Stimulated activated CD8-positive, alpha-beta memory T cell treated with anti-CD3 and anti-CD28 coated beads, Interleukin-2, amount 100 ng/mL, for 48 hours (primary cell): ENCODE results near the gene ALKBH5.
A peak's percentile ranks its signal among the peaks of the same experiment; 100 is the strongest.

Experiments
- DNase-seq, 2 donors: peaks; one replicate each; pipeline ENCODE4 v3.0.0-alpha.2; 2020; ENCODE audit warnings: low read depth in 2 of 2

The ALKBH5 gene

DNA sequence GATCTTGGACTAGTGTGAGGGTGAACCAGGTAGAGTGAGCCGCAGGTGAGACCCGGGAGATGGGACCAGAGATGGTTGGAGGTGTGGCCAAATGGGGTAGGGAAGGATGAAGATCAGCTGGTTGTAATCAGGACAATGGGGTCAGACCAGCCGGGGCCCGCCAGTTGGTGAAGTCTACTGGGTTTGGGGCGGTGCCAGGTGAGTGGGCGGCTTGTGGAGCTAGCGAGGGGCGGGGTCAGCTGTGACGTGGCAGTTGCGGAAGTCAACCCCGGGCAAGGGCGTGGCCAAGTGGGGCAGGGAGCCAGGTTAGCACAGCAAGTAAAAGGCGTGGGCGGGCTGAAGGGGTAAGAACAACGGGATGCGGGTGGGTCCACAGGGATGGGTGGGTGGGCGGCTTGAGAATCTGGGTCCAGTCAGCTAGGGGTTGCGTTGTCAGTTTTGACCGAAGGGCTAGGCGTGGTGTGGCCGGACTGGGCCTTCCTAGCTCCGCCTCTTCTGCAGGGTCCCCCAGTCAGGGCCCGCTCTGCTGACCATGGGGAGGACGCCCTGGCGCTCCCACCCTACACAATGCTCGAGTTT lies 25.5 kb upstream of the ALKBH5 start:
- peak; percentile 92 to 97 for DNase-seq

- no peak for DNase-seq
Observed at GRCh38 chr17:18159551-18160120, 24.0 kb upstream of the ALKBH5 start.

GRCh38 chr17:18160128-18160856 lies 23.3 kb upstream of the ALKBH5 start:
- no peak for DNase-seq

DNA sequence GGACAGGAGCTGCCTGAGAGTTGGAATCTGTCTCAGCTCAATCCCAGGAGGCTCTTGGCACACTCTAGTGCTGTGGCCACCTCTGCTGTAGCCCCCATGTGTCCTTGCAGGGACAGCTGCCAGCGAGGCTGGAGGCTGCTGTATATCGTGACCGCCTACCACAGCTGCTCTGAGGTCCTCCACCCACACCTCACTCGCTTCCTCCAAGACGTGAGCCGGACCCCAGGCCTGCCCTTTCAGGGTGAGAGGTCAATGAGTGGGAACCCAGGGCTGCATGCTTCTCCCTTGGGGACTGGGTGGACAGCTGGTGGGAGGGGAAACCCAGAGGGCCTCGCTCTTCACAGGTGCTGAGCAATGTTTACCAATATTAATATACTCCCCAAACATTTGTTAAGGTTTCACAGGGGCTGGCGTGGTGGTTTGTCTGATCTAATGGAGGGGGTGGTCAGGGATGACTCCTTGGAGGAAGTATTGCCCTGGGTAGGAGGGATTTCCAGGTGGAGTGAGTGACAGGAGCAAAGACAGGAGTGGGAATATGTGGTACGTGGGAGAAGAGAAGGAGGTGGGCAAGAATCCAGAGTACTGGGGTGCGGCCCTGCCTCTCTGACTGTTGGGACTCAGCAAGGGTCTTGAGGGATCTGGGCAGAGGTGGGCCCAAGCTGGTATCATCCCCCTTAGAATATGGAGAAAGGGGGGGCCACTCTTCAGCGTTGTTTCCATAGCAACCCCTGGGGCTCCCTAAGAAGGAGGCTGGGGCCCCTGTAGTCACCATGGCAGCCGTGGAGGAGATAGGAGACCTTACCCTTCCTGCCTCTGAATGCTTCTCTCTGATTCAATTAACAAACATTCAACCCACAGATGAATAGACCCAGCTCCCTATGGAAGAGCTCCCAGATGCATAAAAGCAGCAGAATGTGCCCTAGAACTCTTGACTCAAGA lies 22.2 kb upstream of the ALKBH5 start:
- no peak for DNase-seq

- DNase-seq = no peak
Observed at GRCh38 chr17:18163547-18163946, 20.1 kb upstream of the ALKBH5 start.

GRCh38 chr17:18166894-18167293 lies 16.7 kb upstream of the ALKBH5 start:
- no peak for DNase-seq

DNA sequence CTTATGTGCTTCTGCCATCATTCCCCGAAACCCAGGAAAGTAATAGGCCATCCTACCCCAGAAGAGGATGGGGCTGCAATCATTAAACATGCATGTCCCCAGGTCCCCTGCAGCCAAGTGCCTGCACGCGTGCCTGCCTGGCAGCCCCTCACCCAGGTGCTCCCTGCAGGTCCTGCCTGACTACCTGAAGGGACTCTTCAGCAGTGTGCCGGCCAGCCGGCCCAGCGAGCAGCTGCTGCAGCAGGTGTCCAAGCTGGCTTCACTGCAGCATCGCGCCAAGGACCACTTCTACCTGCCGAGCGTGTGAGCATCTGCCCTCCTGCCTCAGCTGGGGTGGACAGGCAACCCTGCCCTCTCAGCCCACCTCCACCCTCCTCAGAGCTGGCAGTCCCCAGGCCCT lies 16.2 kb upstream of the ALKBH5 start:
- DNase-seq = no peak

- no peak for DNase-seq
Observed at GRCh38 chr17:18172531-18173278, 10.9 kb upstream of the ALKBH5 start.

DNA sequence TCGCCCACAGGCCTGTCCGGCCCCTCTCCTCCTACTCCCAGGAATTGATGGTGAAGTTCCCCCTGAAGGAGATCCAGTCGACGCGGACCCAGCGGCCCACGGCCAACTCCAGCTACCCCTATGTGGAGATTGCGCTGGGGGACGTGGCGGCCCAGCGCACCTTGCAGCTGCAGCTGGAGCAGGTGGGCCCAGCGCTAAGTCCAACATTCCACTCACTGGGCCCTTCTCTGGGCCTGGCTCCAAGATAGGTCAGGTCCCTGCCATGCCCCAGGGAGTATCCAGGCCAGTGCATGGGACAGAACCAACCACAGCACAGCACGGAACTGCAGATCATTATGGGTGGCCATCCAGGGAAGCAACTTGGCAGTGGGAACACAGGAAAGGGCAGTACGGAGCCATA lies 9.9 kb upstream of the ALKBH5 start:
- no peak for DNase-seq

- no peak for DNase-seq
Observed at GRCh38 chr17:18176176-18176575, 7.5 kb upstream of the ALKBH5 start.

GRCh38 chr17:18177133-18177532 lies 6.5 kb upstream of the ALKBH5 start:
- no peak for DNase-seq

DNA sequence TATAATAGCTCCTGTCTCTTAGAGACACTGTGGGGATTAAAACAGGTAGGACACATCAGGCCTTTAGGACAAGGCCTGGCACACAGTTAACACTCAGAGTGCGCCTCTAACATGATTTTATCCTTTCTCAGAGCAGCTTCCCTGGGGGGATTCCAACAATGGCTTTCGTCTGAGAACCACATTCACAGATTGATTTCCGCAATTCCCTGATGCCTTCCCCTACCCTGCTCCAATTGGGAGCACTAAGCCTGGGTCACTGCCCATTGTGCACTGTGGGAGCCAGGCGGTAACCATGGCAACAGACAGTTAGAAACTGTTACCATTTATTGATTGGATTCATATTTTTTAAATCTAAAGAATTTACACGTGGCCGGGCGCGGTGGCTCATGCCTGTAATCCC lies 5.9 kb upstream of the ALKBH5 start:
- no peak for DNase-seq

- DNase-seq = no peak
Observed at GRCh38 chr17:18179196-18179595, 4.4 kb upstream of the ALKBH5 start.

- no peak for DNase-seq
Observed at GRCh38 chr17:18179804-18180203, 3.8 kb upstream of the ALKBH5 start.

GRCh38 chr17:18181358-18181757 lies 2.3 kb upstream of the ALKBH5 start:
- peak in 1 of 2 donors; percentile 45 for DNase-seq

DNA sequence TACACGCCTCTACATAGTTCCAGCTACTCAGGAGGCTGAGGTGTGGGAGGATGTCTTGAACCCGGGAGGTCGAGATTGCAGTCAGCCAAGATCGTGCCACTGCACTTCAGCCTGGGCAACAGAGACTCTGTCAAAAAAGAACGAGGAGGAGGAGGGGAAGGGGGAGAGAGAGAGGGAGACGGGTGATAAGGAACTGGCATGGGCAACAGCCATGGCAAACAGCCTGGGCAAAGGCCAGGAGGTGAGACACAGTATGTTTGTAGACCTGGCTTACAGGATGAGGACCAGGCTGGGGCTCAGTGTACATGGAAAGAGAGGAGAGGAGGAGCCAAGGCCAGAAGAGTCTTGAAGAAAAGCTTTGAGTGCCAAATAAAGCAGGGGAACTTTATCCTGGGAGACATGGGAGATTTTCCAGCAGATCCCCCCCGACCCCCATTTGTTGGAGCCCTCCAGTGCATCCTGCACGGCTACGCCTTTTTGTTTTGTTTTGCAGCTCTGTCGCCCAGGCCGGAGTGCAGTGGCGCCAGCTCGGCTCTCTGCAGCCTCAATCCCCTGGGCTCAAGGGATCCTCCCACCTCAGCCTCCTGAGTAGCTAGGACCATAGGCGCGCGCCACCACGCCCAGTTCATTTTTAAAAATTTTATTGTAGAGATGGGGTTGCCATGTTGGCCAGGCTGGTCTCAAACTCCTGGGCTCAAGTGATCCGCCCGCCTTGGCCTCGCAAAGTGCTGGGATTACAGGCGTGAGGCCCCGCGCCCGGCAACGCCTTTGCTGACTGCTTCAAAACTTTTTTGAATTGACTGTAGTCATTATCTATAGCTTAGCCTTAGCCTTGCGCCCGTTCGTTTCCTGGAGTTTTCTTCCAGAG lies 1.3 kb upstream of the ALKBH5 start:
- no peak for DNase-seq

- peak; percentile 77 to 80 for DNase-seq
Observed at GRCh38 chr17:18182978-18183333, 672 bp upstream of the ALKBH5 start.

GRCh38 chr17:18184143-18185031 lies 759 bp downstream of the ALKBH5 start:
- DNase-seq = peak; percentile 43 to 54

DNA sequence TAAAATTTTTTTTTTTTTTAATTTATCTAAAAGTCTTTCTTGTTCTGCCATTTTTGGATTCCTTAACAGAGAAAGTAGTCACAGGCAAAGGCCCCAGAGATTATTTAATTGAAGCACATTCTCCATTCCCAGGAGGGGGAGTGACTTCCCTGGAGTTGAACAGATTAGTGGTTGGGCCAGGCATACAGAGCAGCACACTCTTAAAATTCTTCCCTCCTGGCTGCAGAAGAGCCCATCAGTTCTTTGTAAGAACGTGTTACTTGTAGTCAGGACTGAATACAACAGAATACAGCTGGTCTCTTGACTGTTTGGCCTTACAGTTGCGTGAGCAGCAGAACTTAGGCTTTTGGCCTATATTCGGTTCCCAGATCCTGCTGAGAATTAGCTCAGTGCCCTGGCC lies 1.8 kb downstream of the ALKBH5 start:
- DNase-seq = no peak
